Spinal cord (tissue), 10 donors: ENCODE measurements around the gene RAB11FIP4. TPM values are rescaled to one million over a fixed set of nuclear protein-coding genes. Genes with fewer than 3 reads are reported as not detected.

ENCODE experiments used
- DNase-seq, 6 donors: peaks; one replicate each; pipeline versions ENCODE4 v3.0.0 to v3.0.0-alpha.2; 2013 to 2015; ENCODE audit warnings: low spot score in 6 of 6, low read depth in 4 of 6
- H3K27ac ChIP-seq: one replicate; pipeline ENCODE4 v1.5.1; 2013; ENCODE audit warnings: low read depth, low read length, control low read depth
- H3K27me3 ChIP-seq: one replicate; pipeline ENCODE4 v1.6.1; 2013; ENCODE audit warnings: low read length; ENCODE audit not compliant: control insufficient read depth, insufficient read depth
- H3K36me3 ChIP-seq: one replicate; pipeline ENCODE4 v1.6.1; 2013; ENCODE audit warnings: low read length; ENCODE audit not compliant: control insufficient read depth, insufficient read depth
- H3K4me1 ChIP-seq: one replicate; pipeline ENCODE4 v1.6.1; 2013; ENCODE audit warnings: low read length; ENCODE audit not compliant: control insufficient read depth, insufficient read depth
- H3K4me3 ChIP-seq: one replicate; pipeline ENCODE4 v1.5.1; 2013; ENCODE audit warnings: low read depth, low read length, control low read depth
- H3K9me3 ChIP-seq: one replicate; pipeline ENCODE4 v1.6.1; 2013; ENCODE audit warnings: low read length; ENCODE audit not compliant: control insufficient read depth, insufficient read depth
- WGBS: methylation state at CpG from one replicate; pipeline ENCODE4 v1.1.5; 2013; ENCODE audit warnings: missing lambda C conversion rate; ENCODE audit not compliant: insufficient coverage; 5-methylcytosine and 5-hydroxymethylcytosine counted together
- polyA plus RNA-seq, 2 donors: library from polyadenylated mRNA; unstranded; fragments of 120-200 nt; gene quantifications; one replicate each; pipeline ENCODE4 v1.2.1, GENCODE V29; 2013; ENCODE audit not compliant: insufficient read length in 2 of 2
- total RNA-seq, 2 donors: library from RNA; depleted of rRNA in 1 of 2; stranded (reverse); fragments of 120-200 nt in 1 of 2; fragments of >200 nt in 1 of 2; gene quantifications; one replicate each; pipeline versions ENCODE4 v1.2.3 to v1.2.4, GENCODE V29; 2013 to 2014
- donor health status: healthy.

The RAB11FIP4 gene
- total and polyA plus RNA-seq, 4 donors, result 15.3 to 50.5 (median 40.1) TPM

DNA sequence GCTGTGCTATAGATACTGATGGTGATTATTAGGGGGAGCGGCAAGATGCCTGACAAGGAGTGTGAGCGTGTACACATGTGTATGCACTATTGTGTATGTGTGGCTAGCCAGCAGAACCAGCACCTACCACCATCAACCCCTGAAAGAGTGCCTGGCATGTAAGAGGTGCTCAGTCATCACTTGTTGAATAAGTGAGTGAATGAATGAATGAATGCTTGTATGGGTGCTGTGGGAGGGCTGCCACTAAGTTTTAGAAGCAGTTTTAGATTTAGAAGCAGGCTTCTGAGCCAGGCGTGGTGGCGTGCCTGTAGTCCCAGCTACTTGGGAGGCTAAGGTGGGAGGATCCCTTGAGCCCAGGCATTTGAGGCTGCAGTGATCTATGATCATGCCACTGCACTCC, 37.0 kb downstream of the RAB11FIP4 start:
- no peak for DNase-seq
- no peak overlapping the region for H3K27ac ChIP-seq
- H3K9me3 ChIP-seq, result no peaks in the 10 kb centered on the region
- WGBS, result 100% methylated on average over 2 of the region's 4 CpGs
- H3K4me1 ChIP-seq, result peaks cover 21% of the 10 kb centered on the region
- H3K36me3 ChIP-seq, result peaks cover 20% of the 10 kb centered on the region
- H3K4me3 ChIP-seq, result no peak overlapping the region
- H3K27me3 ChIP-seq, result peaks cover 4% of the 10 kb centered on the region

DNA sequence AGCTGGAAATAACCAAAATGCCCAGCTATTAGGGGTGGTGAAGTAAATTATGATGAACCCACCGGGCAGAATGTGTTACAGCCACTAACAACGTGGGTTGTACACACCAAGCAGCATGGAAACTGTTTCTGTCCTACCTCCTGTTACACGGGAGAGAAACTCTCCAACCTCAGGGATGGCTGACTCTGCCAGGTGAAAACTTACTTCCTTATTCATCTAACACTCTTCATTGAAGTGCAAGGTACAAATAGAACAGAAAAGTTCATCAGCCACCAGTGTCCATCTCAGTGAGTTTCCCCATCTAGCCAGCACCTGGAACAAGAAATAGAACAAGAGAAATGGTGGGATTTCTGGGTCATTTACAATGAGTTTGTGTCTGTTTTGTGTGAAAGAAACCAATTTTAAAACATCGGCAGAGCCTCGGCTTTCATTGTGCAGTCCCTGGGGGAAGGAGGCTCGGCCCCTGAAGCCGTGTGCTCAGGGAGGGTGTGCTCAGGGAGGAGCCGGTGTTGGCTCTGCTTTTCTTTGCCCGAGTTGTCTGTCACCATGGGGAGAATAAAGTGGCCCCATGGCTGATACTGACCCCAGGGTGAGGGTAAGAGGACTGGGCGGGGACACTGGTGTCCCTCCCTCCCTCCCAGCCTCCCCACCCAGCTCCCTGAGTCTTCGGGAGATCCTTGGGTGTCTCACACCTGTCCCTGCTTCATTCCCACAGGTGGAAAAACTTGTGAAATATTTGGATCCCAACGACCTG, 39.8 kb downstream of the RAB11FIP4 start:
- DNase-seq, result no peak
- Histone ChIP-seq H3K36me3 (peaks cover 30% of the 10 kb centered on the region), H3K4me3 (no peak overlapping the region), H3K9me3 (no peaks in the 10 kb centered on the region), H3K27ac (no peak overlapping the region), H3K27me3 (peaks cover 4% of the 10 kb centered on the region), H3K4me1 (peaks cover 10% of the 10 kb centered on the region)
- 47% methylated on average over 4 of the region's 12 CpGs for WGBS

DNA sequence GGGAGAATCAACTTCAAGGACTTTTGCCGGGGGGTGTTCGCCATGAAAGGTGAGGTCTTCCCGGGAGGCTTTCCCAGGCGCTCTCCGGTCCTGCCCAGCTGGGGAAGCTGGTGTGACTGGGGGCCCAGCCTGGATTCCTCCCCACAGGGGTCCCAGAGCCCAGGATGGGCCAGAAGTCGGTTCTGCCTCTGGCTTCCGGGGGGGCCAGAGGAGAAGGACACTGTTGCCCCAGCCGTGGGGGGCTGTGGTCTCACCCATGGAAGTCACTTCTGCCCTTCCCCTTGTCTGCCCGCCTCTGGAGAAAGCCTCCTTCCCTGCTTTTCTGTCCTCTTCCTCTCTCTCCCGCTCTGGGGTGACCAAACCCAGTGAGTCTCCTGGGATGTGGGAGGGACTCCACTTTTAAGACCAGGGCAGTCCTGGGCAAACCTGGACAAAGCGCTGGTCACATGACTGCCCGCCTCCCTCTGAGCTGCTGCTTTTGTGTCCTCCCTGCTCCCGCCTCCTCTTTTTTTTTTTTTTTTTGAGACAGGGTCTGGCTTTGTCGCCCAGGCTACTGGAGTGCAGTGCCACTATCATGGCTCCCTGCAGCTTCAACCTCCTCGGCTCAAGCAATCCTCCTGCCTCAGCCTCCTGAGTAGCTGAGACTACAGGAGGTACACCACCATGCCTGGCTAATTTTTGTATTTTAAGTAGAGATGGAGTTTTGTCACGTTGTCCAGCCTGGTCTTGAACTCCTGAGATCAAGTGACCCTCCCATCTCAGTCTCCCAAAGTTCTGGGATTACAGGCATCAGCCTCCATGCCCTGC, 40.6 kb downstream of the RAB11FIP4 start:
- Histone ChIP-seq H3K4me3 (no peak overlapping the region), H3K4me1 (peaks cover 12% of the 10 kb centered on the region), H3K9me3 (no peaks in the 10 kb centered on the region), H3K36me3 (peaks cover 30% of the 10 kb centered on the region), H3K27me3 (peaks cover 4% of the 10 kb centered on the region), H3K27ac (no peak overlapping the region)
- 43% methylated on average over 13 of the region's 16 CpGs for WGBS
- no peak for DNase-seq

DNA sequence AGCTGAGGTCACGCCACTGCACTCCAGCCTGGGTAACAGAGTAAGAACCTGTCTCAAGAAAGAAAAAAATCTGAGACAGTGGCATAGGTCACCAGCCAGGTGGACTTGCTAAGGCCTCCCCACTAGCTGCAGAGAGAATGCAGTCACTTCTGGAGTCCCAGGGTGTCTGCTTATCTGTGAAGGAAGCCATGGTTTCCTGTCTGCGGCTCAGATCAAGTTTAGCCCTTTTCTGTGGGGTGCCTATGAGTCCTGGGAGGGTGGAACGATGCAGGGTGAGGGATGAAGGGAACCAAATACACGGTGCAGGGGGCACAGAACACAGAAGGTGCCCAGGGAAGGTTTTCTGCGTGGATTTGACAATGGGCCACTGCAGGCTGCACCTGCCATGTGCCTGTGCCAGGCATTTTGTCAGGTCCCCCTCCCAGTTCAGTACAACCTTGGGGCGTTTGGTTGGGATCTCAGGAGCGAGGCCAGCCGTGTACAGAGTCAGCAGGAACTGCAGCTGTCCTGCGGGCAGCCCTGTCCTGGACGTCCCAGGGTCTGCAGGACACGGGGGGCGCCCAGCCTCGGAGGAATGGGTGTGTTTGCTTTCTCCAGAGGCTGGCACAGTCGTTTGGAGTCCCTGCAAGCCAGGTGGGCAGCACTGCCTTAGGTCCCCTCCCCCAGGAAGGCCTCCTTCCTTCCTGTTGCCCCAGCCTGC, 41.8 kb downstream of the RAB11FIP4 start:
- H3K27ac ChIP-seq, result no peak overlapping the region
- no peaks in the 10 kb centered on the region for H3K9me3 ChIP-seq
- no peak overlapping the region for H3K4me3 ChIP-seq
- 82% methylated on average over 14 of the region's 14 CpGs for WGBS
- peaks cover 9% of the 10 kb centered on the region for H3K4me1 ChIP-seq
- no peak for DNase-seq
- peaks cover 4% of the 10 kb centered on the region for H3K27me3 ChIP-seq
- peaks cover 27% of the 10 kb centered on the region for H3K36me3 ChIP-seq

DNA sequence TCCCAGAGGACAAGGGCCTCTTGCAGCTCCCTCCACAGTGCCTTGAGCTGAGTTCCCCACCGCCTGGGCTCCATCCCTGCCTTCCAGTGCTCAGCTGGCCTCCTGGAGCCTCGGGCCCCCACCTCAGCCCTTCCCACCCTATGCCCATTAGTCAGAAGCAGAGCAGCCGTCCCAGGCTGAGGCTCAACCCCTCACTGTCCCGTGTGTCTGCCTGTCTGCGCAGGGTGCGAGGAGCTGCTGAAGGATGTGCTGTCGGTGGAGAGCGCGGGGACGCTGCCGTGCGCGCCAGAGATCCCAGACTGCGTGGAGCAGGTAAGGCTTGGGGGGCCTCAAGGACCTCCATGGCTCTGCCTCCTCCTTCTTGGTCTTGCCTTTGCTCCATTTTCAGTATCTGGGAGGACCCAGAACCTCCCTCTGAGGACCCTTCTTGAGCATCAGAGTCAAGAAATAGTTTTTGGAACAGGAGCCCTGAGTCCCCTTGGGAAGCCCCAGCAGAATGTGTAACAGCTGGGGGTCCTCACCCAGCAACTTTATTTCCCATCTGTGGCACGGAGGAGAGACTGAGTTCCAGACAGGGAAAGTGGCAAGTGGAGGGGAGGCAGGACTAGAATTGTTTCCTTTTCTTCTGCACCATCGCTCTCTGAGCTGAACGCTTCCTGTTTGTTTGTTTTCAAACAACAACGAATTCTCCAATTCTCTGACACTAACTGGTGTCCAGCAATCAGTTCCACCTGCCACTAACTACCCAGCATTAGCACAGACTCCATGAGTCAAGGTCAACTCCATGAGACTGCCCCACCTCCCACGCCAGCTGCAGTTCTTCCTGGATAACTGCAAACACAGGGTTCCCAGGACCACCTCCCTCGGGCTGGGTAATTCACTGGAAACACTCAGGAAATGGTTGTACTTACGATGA, 42.6 kb downstream of the RAB11FIP4 start:
- no peak for DNase-seq
- H3K4me1 ChIP-seq, result peaks cover 8% of the 10 kb centered on the region
- WGBS, result 84% methylated on average over 20 of the region's 21 CpGs
- peaks cover 32% of the 10 kb centered on the region for H3K36me3 ChIP-seq
- no peaks in the 10 kb centered on the region for H3K9me3 ChIP-seq
- peaks cover 4% of the 10 kb centered on the region for H3K27me3 ChIP-seq
- no peak overlapping the region for H3K4me3 ChIP-seq
- no peak overlapping the region for H3K27ac ChIP-seq

DNA sequence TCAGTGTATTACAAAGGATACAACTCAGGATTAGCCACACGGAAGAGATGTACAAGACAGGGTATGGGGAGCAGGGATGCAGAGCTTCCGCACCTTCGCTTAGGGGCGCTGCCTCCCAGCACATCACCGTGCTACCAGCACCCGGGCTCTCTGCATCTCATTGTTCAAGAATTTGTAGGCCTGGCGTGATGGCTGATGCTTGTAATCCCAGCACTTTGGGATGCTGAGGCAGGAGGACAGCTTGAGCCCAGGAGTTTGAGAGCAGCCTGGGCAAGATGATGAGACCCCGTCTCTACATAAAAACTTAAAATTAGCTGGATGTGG, 43.2 kb downstream of the RAB11FIP4 start:
- Histone ChIP-seq H3K4me1 (peaks cover 8% of the 10 kb centered on the region), H3K36me3 (peaks cover 34% of the 10 kb centered on the region), H3K4me3 (no peak overlapping the region), H3K9me3 (no peaks in the 10 kb centered on the region), H3K27me3 (peaks cover 4% of the 10 kb centered on the region), H3K27ac (no peak overlapping the region)
- WGBS, result 79% methylated on average over 6 of the region's 8 CpGs
- DNase-seq, result no peak

DNA sequence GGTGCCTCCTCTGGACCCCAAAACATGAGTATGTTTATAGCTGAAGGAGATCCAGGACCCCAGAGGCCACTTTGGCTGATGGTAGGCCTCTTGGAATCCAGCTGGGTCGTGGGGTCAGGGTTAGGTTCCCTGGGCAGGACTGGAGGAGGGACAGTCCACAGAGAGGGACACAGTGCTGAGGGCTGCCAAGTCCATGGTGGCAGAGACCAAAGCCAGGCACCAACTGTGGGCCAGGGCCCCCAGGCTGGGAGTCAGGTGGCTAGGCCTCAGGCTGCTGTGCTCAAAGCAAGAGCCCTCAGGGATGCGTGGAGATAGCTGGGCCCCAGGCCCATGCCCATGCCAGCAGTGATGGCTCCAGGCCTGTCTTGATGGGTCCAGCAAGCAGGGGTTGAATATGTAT, 44.1 kb downstream of the RAB11FIP4 start:
- Histone ChIP-seq H3K4me1 (peaks cover 8% of the 10 kb centered on the region), H3K36me3 (peaks cover 34% of the 10 kb centered on the region), H3K9me3 (no peaks in the 10 kb centered on the region), H3K27me3 (peaks cover 4% of the 10 kb centered on the region), H3K4me3 (no peak overlapping the region), H3K27ac (no peak overlapping the region)
- 80% methylated on average over 2 of the region's 2 CpGs for WGBS
- no peak for DNase-seq

DNA sequence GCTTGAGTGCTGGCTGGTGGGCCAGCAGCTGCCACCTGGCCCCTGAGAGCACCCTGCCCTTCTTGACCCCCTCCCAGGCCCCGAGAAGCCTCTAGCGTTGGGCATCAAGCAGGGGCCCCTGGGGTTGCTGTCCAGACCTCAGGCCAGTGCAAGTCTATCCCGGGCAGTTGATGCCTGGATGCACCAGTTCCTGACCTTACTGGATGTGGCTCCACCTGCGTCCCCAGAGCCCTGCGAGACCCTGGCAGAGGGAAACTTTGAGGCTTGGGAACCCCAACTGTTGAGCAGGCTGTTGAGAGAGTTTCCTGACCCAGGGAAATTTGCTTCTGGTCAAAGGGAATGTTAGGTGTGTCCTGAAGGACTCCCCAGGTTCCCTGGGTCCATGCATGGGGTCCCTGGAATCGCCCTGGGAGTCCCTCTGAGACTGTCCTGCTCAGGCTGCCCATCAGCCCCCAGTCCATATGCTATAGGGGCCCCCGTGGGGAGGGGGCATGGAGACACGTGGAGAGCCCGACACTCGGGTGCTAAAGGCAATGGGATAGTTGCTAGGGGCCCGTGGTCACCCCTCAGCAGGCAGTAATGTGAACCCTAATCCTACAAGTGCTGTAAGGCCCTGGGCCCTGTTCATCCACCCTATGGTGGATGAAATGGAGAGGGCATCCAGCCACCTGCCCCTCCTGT, 46.4 kb downstream of the RAB11FIP4 start:
- Histone ChIP-seq H3K27me3 (no peaks in the 10 kb centered on the region), H3K4me1 (peaks cover 8% of the 10 kb centered on the region), H3K27ac (no peak overlapping the region), H3K36me3 (peaks cover 27% of the 10 kb centered on the region), H3K4me3 (no peak overlapping the region), H3K9me3 (no peaks in the 10 kb centered on the region)
- DNase-seq, result no peak
- 74% methylated on average over 6 of the region's 11 CpGs for WGBS
